8988T (cell line): ENCODE results near the gene PRKCH.
"Not testable (repeated sequence)": the region's sequence is repeated elsewhere in the genome, so short reads cannot be mapped to it uniquely, and the experiment has no call there.

Experiments used
- DNase-seq: peaks from one replicate; pipeline ENCODE4 v3.0.0; 2011

PRKCH gene

GRCh38 chr14:61518403-61518802, 197.0 kb downstream of the PRKCH start:
- DNase-seq, result no peak

- no peak for DNase-seq
Observed at GRCh38 chr14:61519106-61519505, 197.7 kb downstream of the PRKCH start.

DNA sequence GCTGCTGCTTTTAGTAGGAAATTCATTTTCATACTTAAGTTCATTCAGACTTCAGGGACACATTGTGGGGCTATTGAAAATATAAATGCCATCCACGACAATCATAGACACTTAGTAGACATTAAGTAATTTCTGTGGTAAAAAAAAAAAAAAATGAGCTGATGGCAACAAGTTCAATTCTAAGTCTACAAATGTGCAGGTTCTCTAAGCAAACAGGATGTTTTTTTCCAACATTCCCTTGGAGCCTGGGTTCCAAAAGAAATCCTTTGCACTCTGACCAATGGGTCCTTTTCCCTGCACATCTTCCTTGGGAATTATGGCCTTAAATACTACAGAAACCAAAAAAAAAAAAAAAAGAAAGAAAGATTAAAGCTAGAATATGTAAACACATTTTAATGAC, 198.4 kb downstream of the PRKCH start:
- DNase-seq, result no peak

GRCh38 chr14:61520576-61520975, 199.2 kb downstream of the PRKCH start:
- no peak for DNase-seq

DNA sequence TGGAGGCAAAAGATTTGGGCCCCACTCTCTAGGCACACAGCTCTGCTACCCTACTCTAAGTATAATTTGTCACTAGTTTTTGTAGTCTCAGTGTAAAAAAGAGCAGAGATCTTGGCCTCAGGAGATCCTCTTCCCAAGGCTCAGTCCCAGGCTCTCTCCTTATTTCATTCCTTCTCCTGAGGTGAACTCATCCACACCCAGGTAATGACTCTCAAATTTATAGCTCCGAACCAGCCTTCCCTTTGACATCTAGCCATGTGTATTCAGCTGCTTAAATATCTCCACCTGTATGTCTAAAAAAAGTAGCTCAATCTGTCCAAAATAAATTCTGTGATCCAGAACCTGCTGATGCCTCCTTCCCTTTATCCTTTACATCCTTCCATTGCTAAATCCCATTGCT, 200.4 kb downstream of the PRKCH start:
- DNase-seq, result no peak

GRCh38 chr14:61523751-61524150, 202.4 kb downstream of the PRKCH start:
- DNase-seq, result no peak

DNA sequence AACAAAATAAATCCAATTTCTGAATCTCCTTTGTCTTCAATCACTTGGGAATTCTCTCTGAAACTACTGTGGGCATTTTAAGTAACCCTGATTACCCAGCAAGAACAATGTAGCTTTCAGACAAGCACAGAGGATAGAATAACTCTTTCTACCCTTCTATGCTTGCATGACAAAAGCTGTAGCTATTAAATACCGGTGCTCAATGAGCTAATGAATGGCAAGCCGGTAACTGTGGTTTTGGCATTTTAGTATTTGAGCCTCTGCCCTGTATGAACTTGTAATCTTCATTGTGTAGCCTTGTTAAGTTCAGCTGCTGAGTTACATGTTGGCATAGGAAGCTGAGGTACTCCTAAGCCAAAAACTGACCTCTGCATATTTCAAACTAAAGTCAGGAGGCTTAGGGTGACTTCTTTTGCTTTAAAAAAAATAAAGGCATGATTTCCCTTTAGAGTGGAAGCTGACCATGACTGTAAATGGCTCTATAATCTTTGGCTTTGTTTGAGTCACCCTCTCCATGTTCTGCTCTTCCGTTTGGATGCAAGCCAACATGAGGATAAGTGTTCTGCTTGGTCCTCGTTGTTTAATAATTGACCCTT, 202.9 kb downstream of the PRKCH start:
- no peak for DNase-seq

DNA sequence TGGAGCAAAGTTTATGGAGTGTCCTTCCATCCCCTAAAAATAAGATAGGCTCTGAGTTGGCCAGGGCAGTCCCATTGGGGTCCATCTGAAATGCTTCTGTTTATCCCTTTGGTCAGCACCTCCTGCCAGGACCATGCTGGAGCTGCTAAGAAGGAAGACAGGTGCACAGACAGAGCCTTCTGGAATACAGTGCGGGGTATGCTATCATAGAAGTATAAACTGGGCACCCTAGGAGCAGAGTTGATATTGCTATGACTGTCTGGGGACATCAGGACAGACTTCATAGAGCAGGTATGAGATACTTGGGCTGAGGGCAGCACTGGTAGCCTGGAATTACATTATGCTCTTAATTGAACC, 203.5 kb downstream of the PRKCH start:
- no peak for DNase-seq

GRCh38 chr14:61525293-61526011, 204.1 kb downstream of the PRKCH start:
- DNase-seq, result no peak

DNA sequence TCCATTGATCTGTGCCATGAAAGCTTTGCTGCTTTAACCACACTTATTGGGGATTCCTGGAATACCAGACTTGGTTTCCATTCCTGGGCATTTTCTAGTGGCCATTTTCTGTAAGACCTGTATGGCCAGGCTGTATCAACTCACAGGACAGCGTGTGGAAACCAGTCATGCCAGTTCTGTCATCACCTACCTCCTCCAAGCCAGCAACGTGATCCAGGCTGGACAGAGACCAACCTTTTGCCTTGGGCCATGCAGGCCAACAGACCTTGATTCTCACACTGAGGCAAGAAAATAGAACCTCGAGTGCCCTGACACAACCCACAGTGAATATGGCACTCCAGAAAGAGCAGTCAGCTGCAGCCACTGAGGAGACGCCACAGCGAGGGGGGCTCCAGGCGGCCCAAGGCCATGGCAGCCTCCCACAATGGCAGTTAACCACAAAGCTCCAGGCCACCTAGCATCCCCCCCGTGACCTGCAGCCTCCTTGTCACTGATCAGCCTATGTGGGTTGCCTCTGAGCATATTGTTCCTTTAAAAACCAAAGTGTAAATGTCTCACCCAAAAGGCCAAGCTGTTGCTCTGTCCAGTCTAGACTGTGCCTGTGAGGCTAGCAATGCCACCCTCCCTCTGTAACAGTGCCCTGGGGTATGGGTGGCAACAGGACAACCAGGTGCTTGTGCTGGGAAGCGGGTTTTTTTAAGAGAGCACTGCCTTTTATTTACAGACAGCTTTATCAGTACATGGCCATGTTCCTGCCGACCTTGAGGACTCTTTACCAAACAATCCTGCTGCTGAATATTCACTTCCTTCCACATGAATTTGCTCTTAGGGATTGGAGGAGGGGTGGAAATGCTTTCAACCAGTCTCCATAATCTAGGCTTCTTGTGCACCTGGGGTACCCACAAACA, 205.3 kb downstream of the PRKCH start:
- no peak for DNase-seq

GRCh38 chr14:61527325-61528100, 206.1 kb downstream of the PRKCH start:
- no peak for DNase-seq

DNA sequence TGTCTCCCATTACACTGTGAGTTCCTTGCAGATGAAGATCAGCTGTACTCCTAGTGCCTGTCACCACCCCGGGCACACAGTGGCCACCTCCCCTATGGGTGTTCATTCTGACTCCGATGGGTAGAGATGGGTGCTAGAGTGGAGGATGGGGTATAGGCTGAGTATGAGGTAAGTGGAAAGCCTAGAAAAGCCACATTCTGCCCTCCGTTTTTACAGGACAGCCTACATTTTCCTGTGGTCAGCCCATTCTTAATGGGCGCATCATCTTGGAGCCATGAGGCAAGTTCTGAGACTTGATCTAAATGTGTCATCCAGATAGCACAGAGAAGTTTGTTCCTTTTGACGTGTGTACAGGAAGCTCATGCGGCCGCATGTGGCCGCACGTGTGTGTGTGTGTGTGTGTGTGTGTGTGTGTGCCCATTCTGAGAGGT, 207.2 kb downstream of the PRKCH start:
- no peak for DNase-seq

- not testable (repeated sequence) for DNase-seq
Observed at GRCh38 chr14:61529360-61529759, 208.0 kb downstream of the PRKCH start.

- DNase-seq, result no peak
Observed at GRCh38 chr14:61530296-61530695, 208.9 kb downstream of the PRKCH start.

GRCh38 chr14:61530896-61531295, 209.5 kb downstream of the PRKCH start:
- no peak for DNase-seq

DNA sequence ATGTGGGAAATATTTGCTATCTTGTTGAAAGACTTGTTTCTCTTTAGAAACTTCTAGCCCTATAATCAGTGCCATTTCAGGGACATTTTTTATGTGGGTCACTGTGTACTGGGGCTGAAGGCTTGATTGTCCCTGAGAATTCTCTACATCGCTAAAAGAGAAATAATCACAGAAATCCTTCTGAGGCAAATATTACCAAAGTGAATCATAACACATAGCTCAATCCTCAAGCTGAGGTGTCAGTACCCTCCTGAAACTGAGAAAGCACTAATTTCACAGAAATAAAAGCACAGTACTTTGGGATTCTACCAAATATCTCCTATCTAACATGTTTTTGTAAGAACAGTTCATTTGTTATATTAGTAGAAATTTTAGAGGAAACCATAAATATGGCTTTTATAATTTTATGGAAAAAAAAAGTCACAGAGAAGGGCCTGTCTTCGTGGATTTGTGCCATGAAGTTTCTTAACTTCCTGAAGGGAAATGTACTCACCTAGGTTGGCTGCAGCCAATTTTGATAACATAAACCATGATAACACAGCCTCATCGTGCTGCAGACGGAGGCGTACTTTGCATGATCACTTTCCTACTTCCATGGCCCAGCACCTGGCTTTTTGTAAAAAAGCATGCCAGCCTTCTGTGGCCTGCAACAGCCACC, 210.2 kb downstream of the PRKCH start:
- DNase-seq, result no peak

DNA sequence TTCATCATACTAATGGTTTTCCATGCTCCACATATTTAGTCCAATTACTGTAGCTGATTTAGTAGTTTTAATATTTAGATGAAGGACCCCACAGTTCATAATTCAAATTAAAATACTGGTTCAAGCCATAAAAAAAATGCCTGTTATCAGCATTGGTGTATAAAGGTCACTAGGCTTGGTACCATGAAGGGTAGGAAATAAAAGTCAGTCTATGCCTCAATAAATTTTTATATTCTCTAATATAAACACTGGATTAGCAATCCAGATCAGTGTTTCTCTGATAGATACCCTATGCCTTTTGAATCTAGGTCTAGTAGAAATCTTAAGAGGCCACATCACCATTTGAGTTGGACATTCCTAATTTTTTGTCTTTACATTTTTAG, 210.7 kb downstream of the PRKCH start:
- no peak for DNase-seq

GRCh38 chr14:61532763-61533162, 211.4 kb downstream of the PRKCH start:
- no peak for DNase-seq

- no peak for DNase-seq
Observed at GRCh38 chr14:61533513-61534255, 212.3 kb downstream of the PRKCH start.

DNA sequence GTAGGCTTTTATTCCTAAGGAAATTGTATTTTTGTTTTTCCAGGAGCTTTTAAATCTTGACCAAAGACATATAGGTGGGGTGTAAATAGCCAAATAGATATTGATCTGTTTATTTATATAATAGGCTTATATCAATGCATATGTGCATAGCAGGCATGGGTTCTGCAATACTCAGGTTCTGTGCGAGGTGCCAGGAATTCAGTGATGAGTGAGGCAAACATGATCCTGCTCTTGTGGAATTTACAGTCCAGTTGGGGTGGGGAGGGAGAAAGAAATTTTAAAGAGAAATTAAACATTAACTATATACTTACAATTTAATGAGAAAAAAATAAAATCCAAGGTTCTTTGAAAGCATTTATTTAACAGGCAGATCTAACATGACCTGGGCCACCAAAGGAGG, 213.7 kb downstream of the PRKCH start:
- no peak for DNase-seq

DNA sequence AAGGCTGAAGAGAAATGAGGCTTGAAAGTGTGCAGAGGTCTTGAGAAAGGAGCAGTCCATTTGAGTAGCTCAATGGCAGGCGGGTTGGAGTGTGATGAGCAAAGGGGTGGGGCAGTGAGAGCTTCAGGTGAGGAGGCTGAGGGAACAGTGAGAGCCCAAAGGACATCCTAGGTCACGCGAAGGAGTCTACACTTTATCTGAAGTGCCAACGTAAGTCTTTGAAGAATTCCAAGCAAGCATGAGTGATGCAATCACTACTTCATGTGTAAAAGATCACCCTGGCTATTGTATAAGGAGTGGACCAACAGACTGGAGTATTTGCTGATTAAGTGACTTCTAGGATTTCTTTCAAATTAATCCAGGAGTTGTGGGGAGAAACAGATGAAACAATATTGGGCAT, 214.1 kb downstream of the PRKCH start:
- no peak for DNase-seq
